Measurements from ENCODE around the gene RELL1. TPM values are rescaled to one million over a fixed set of nuclear protein-coding genes. Genes with fewer than 3 reads are reported as not detected.

Gene RELL1
- total and polyA plus RNA-seq, 10 of the 15 experiments (the other 5 are each of a cell fraction or from before 2014, with no cell fraction given), result 0.20 to 10.9 (median 3.9) TPM

DNA sequence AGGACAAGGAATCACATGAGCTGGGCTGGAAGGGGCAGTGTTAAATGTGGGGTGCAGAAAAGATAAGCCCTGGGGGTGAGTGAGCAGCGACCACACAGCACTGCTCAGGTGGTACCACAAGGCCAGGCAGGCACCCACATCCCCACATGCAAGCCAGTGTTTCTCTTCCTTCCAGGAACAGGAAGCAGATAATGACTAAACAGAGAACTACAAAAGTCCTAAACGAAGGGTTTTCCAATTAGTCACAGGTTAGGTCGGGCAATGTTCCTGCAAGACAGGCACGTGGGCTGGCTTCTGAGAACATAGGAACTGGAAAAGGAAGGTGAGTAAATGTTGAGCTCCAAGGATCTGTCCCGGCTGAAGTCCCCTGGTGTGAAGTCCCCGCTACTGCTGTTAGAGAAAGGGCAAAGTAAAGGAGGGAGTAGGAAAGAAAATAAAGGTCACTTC lies 19.5 kb downstream of the RELL1 start (continued):
- TF ChIP-seq, protein P1, sequence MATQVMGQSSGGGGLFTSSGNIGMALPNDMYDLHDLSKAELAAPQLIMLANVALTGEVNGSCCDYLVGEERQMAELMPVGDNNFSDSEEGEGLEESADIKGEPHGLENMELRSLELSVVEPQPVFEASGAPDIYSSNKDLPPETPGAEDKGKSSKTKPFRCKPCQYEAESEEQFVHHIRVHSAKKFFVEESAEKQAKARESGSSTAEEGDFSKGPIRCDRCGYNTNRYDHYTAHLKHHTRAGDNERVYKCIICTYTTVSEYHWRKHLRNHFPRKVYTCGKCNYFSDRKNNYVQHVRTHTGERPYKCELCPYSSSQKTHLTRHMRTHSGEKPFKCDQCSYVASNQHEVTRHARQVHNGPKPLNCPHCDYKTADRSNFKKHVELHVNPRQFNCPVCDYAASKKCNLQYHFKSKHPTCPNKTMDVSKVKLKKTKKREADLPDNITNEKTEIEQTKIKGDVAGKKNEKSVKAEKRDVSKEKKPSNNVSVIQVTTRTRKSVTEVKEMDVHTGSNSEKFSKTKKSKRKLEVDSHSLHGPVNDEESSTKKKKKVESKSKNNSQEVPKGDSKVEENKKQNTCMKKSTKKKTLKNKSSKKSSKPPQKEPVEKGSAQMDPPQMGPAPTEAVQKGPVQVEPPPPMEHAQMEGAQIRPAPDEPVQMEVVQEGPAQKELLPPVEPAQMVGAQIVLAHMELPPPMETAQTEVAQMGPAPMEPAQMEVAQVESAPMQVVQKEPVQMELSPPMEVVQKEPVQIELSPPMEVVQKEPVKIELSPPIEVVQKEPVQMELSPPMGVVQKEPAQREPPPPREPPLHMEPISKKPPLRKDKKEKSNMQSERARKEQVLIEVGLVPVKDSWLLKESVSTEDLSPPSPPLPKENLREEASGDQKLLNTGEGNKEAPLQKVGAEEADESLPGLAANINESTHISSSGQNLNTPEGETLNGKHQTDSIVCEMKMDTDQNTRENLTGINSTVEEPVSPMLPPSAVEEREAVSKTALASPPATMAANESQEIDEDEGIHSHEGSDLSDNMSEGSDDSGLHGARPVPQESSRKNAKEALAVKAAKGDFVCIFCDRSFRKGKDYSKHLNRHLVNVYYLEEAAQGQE (IDR thresholded peaks at IDR 0.05; ENCODE audit: low read depth, low read length), result no peak
- TF ChIP-seq SMAD5 (IDR thresholded peaks at IDR 0.05; ENCODE audit: low read depth) (no peak), IKZF1 (conservative IDR thresholded peaks at IDR 0.05) (peak; percentile 42; the same call in 1 of the 2 replicates), ATF7 (IDR thresholded peaks at IDR 0.05; ENCODE audit: low read depth) (no peak), CREB1 (IDR thresholded peaks at IDR 0.05; ENCODE audit: low read depth) (no peak), MEF2B (IDR thresholded peaks at IDR 0.05; ENCODE audit: partially characterized antibody, poor library complexity, severe bottlenecking) (no peak), BCL11A (IDR thresholded peaks at IDR 0.05; ENCODE audit: low read depth, low read length) (no peak), PAX5 (IDR thresholded peaks at IDR 0.05; ENCODE audit: borderline replicate concordance, low read depth, low read length) (no peak), JUNB (IDR thresholded peaks at IDR 0.05) (no peak), ETV6 (conservative IDR thresholded peaks at IDR 0.05 in 1 of 2, IDR thresholded peaks at IDR 0.05 in 1 of 2; ENCODE audit: borderline replicate concordance in 1 of 2, low read depth in 1 of 2) (peak in 1 of 2 experiments; percentile 82; a peak in 1 of 4 replicates), CHD4 (IDR thresholded peaks at IDR 0.05) (no peak), KLF5 (IDR thresholded peaks at IDR 0.05; ENCODE audit: partially characterized antibody) (no peak), IKZF2 (IDR thresholded peaks at IDR 0.05) (peak; percentile 64 to 65; a peak in 3 of 4 replicates), SRF (IDR thresholded peaks at IDR 0.05; ENCODE audit: low read depth in 2 of 2, low read length in 2 of 2) (no peak), RUNX3 (IDR thresholded peaks at IDR 0.05; ENCODE audit: low read length) (peak; percentile 31), BHLHE40 (IDR thresholded peaks at IDR 0.05; ENCODE audit: borderline replicate concordance in 1 of 2, low read depth in 2 of 2, low read length in 1 of 2) (no peak), NFYA (IDR thresholded peaks at IDR 0.05; ENCODE audit: borderline replicate concordance, low read depth, low read length) (no peak), MXI1 (IDR thresholded peaks at IDR 0.05; ENCODE audit: low read depth, low read length) (no peak), IRF4 (IDR thresholded peaks at IDR 0.05; ENCODE audit: low read depth, low read length) (no peak), EED (IDR thresholded peaks at IDR 0.05; ENCODE audit: low read depth) (peak; percentile 74; the same call in 1 of the 2 replicates), ZNF217 (IDR thresholded peaks at IDR 0.05) (no peak)
- TF ChIP-seq, protein P2, sequence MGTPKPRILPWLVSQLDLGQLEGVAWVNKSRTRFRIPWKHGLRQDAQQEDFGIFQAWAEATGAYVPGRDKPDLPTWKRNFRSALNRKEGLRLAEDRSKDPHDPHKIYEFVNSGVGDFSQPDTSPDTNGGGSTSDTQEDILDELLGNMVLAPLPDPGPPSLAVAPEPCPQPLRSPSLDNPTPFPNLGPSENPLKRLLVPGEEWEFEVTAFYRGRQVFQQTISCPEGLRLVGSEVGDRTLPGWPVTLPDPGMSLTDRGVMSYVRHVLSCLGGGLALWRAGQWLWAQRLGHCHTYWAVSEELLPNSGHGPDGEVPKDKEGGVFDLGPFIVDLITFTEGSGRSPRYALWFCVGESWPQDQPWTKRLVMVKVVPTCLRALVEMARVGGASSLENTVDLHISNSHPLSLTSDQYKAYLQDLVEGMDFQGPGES (IDR thresholded peaks at IDR 0.05), result no peak
- TF ChIP-seq, protein P3, sequence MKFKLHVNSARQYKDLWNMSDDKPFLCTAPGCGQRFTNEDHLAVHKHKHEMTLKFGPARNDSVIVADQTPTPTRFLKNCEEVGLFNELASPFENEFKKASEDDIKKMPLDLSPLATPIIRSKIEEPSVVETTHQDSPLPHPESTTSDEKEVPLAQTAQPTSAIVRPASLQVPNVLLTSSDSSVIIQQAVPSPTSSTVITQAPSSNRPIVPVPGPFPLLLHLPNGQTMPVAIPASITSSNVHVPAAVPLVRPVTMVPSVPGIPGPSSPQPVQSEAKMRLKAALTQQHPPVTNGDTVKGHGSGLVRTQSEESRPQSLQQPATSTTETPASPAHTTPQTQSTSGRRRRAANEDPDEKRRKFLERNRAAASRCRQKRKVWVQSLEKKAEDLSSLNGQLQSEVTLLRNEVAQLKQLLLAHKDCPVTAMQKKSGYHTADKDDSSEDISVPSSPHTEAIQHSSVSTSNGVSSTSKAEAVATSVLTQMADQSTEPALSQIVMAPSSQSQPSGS (IDR thresholded peaks at IDR 0.05; ENCODE audit: low read length), result no peak
- TF ChIP-seq, protein P4, sequence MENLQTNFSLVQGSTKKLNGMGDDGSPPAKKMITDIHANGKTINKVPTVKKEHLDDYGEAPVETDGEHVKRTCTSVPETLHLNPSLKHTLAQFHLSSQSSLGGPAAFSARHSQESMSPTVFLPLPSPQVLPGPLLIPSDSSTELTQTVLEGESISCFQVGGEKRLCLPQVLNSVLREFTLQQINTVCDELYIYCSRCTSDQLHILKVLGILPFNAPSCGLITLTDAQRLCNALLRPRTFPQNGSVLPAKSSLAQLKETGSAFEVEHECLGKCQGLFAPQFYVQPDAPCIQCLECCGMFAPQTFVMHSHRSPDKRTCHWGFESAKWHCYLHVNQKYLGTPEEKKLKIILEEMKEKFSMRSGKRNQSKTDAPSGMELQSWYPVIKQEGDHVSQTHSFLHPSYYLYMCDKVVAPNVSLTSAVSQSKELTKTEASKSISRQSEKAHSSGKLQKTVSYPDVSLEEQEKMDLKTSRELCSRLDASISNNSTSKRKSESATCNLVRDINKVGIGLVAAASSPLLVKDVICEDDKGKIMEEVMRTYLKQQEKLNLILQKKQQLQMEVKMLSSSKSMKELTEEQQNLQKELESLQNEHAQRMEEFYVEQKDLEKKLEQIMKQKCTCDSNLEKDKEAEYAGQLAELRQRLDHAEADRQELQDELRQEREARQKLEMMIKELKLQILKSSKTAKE (IDR thresholded peaks at IDR 0.05; ENCODE audit: low read depth, poor library complexity, severe bottlenecking), result no peak
